CD4-positive, alpha-beta T cell treated with Interleukin-15 for 1 hour (primary cell): ENCODE results near the gene PFKFB1.
A peak's percentile ranks its signal among the peaks of the same experiment; 100 is the strongest.

ENCODE experiments used
- DNase-seq: peaks from one replicate; pipeline ENCODE4 v3.0.0-alpha.2; 2020

The PFKFB1 gene

GRCh38 chrX:54994099-54994498 lies at the start of gene PFKFB1:
TSS of gene PFKFB1 (minus strand) at chrX:54994188. CDS start at chrX:54994007, 181 bp downstream.
- no peak for DNase-seq

GRCh38 chrX:55041514-55041913 lies 47.5 kb upstream of the PFKFB1 start:
- DNase-seq, result no peak

- no peak for DNase-seq
Observed at GRCh38 chrX:55039471-55039870, 45.5 kb upstream of the PFKFB1 start.

- DNase-seq, result no peak
Observed at GRCh38 chrX:55033429-55033828, 39.4 kb upstream of the PFKFB1 start.

- DNase-seq, result no peak
Observed at GRCh38 chrX:55030271-55031205, 36.5 kb upstream of the PFKFB1 start, which contains the start of gene ALAS2. TSS of gene ALAS2 (minus strand) at chrX:55030977. CDS start at chrX:55026000, 4,977 bp downstream.

- DNase-seq, result no peak
Observed at GRCh38 chrX:55029291-55029690, 35.3 kb upstream of the PFKFB1 start.

DNA sequence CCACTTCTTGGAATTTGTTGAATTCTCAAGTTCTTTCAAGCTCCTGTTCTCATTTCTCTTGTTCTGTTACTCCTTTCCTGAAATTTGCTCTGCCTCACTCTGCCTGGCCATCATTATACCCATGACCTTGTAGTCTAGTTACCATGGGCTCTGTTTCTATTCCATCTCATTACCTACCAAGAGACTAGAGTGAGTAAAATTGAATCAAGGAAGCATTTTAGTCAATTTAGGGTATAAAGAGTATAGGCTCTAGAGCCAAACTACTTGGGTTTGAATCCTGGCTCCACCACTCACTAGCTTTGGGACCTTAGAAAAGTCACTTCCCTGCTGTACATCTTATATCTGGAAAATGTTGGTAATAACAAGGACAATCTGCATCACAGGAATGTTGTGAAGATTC lies 34.6 kb upstream of the PFKFB1 start:
- DNase-seq, result no peak

- no peak for DNase-seq
Observed at GRCh38 chrX:55028040-55028439, 34.1 kb upstream of the PFKFB1 start.

DNA sequence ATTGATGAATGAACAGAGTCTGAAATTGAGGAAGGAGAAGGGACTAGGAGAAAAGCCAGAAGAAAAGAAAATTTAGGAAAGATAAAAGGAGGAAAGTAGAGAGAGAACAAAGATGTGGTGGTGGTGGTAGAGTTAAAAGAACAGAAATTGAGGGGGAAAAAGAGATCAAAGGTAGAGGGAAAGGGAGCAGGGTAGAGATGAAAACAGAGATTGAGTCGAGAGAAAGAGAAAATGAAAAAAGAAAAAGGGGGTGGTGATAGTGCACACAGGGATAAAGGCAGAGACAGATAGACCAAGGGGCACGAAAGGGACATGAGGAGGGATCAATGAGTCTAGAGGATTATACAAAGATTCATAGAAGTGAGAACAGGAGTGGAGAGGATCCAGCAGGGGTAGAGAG lies 32.9 kb upstream of the PFKFB1 start:
- no peak for DNase-seq

DNA sequence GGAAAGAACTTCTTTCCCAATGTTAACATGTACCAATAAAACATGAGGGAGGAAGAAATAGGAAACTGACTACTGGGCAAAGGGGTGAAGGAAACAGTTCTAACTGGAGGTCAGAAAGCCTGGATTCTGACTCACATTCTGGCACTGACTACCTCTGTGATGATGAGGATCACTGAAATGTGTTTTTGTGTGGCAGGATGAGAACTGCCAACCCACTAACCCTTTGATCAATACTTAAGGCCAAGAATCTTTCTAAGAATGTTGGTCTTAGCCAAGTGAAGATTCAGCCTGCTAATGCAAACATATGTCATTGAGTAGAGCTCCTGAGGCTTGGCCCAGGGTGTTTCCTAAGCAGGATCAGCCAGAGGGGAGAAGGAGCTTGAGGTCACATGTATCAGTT lies 32.2 kb upstream of the PFKFB1 start:
- DNase-seq, result no peak

GRCh38 chrX:55014897-55015299 lies 20.9 kb upstream of the PFKFB1 start:
- no peak for DNase-seq

GRCh38 chrX:55011294-55011693 lies 17.3 kb upstream of the PFKFB1 start:
- no peak for DNase-seq

- no peak for DNase-seq
Observed at GRCh38 chrX:55008571-55009358, 14.8 kb upstream of the PFKFB1 start.

GRCh38 chrX:55007656-55008055 lies 13.7 kb upstream of the PFKFB1 start:
- no peak for DNase-seq

GRCh38 chrX:55006827-55007621 lies 13.0 kb upstream of the PFKFB1 start:
- no peak for DNase-seq

GRCh38 chrX:55005256-55005655 lies 11.3 kb upstream of the PFKFB1 start:
- no peak for DNase-seq

DNA sequence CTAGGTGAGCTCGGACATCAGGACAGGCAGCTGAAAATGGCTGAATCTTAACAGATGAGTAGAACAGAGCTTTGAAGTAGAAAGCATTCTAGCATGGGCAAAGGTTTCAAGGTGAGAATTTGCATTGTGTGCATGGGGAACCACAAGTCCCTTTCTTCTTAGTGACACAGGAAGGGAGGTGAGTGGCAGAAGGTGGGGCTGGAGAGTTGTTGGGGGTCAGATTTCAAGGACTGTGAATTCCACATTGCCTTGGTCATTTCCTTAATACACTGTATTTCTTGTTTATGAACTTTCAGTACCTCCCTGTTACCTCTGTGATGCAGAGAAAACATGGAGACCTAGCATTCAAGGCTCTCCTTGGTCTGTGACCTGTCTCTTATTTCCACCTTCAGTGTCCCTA lies 10.2 kb upstream of the PFKFB1 start:
- DNase-seq, result no peak

DNA sequence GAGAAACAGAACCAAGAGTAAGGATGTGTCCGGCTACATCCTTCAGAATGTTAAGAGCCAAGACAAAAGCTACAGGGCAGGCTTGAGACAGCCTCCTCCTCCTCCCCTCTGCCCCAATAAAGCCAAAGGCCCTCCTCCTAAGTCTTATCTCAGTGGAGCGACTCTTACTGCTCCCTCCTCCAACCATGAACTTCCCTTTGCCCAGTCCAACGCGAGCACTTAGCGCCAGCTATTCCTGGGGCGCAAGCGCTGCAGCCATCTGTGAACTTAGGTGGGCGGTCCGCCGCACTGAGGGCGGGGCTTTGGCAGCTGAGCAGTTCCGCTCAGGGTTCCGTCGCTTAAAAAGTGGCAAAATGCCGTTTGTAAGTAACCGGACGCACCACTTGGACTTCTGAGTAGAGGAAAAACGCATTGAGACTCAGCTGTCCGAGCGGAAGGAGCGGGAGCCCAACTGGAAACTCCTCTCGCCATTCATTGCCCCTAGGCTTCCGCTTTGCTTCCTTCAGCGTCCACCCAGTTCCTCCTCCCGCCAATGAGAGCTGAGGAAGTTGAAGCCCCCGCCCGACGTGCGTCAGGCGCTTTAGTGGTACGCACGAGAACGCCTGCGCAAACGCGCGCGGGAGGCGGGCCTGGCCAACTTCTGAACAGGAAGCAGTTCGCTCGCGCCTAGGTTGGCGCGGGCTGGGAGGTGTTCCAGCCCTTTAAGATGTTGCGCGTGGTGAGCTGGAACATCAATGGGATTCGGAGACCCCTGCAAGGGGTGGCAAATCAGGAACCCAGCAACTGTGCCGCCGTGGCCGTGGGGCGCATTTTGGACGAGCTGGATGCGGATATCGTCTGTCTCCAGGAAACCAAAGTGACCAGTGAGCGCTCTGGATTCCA lies 6.0 kb upstream of the PFKFB1 start, which contains the start of gene APEX2:
Gene APEX2 (plus strand): TSS at position 647 of the 882 bp plus-strand sequence. CDS start 60 bp downstream, at position 707.
- peak; percentile 90 for DNase-seq

DNA sequence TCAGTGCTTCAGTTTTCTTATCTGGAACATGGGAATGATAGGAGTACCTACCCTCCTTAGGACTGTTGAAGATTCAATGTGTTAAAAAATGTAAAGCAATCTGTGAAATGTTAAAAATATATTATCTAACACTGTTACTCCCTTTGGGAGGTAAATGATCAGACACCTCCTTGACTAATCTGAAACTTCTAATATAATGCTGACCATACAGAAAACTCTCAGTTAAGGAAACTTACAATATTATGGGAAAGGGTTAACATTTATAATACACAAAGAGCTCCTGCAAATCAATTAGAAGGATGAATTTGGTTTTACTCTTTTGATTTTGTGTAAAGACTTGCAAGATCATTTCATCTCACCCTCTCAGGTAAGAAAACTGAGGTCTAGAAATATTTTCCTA lies 1.6 kb upstream of the PFKFB1 start:
- DNase-seq, result no peak

GRCh38 chrX:54994668-54995351 lies 822 bp upstream of the PFKFB1 start:
- DNase-seq, result no peak
